SU-DHL-6 (cell line): ENCODE data around the gene CACNB2.

Experiments
- H2AFZ ChIP-seq: fragments of 200-600 bp; sonication (generic); 2 replicates; pipeline ENCODE4 v1.6.1; 2014; ENCODE audit warnings: low read depth, mild to moderate bottlenecking, moderate library complexity, mixed read lengths, antibody characterized with exemption, low read length; ENCODE audit not compliant: severe bottlenecking
- H3F3A ChIP-seq: fragments of 200-600 bp; shearing (Covaris generic); 2 replicates; pipeline ENCODE4 v1.6.0; 2016; ENCODE audit warnings: antibody characterized with exemption, mild to moderate bottlenecking; ENCODE audit not compliant: insufficient read depth
- H3K27ac ChIP-seq: fragments of 200-600 bp; sonication (generic); 2 replicates; pipeline ENCODE4 v1.5.1; 2016; ENCODE audit warnings: low read depth, mild to moderate bottlenecking, low read length, moderate library complexity, mixed read lengths
- H3K27me3 ChIP-seq: fragments of 200-600 bp; sonication (generic), shearing (Covaris generic); 2 replicates; pipeline ENCODE4 v1.6.0; 2014; ENCODE audit warnings: mild to moderate bottlenecking, low read length
- H3K36me3 ChIP-seq: fragments of 200-600 bp; sonication (generic); 2 replicates; pipeline ENCODE4 v1.6.1; 2014; ENCODE audit warnings: mild to moderate bottlenecking, low read length, mixed read lengths
- H3K4me2 ChIP-seq: fragments of 300-600, 200-600 bp; shearing (Covaris generic), sonication (generic); 2 replicates; pipeline ENCODE4 v1.6.0; 2014; ENCODE audit warnings: low read length, low read depth, mild to moderate bottlenecking; ENCODE audit not compliant: poor library complexity, severe bottlenecking
- H3K4me3 ChIP-seq: fragments of 200-600 bp; sonication (generic); 2 replicates; pipeline ENCODE4 v1.5.1; 2014; ENCODE audit warnings: antibody characterized with exemption, low read length, mild to moderate bottlenecking, mixed read lengths; ENCODE audit not compliant: insufficient read depth, poor library complexity, severe bottlenecking
- H3K79me2 ChIP-seq: fragments of 200-600 bp; sonication (generic); 2 replicates; pipeline ENCODE4 v1.6.1; 2014; ENCODE audit warnings: mild to moderate bottlenecking, low read length, moderate library complexity; ENCODE audit not compliant: insufficient read depth
- H3K9ac ChIP-seq: fragments of 200-600 bp; sonication (generic); 2 replicates; pipeline ENCODE4 v1.7.0; 2014; ENCODE audit warnings: mild to moderate bottlenecking, low read length
- H3K9me2 ChIP-seq: fragments of 200-600 bp; sonication (generic); replicated peaks from 2 replicates; pipeline ENCODE4 v1.6.1; 2014; ENCODE audit warnings: low read length; ENCODE audit not compliant: insufficient read depth
- H3K9me3 ChIP-seq: fragments of 200-600 bp; sonication (generic); 2 replicates; pipeline ENCODE4 v1.6.1; 2014; ENCODE audit warnings: low read length, mixed read lengths; ENCODE audit not compliant: insufficient read depth
- H4K20me1 ChIP-seq: fragments of 200-600 bp; sonication (generic); 2 replicates; pipeline ENCODE4 v1.6.1; 2014; ENCODE audit warnings: low read depth, mild to moderate bottlenecking, antibody characterized with exemption, low read length, moderate library complexity, mixed read lengths
- EZH2phosphoT487 ChIP-seq: fragments of 200-600 bp; sonication (generic), shearing (Covaris generic); conservative IDR thresholded peaks from 2 replicates; pipeline ENCODE4 v1.6.1; 2018; ENCODE audit warnings: mild to moderate bottlenecking, antibody characterized with exemption, low read length, moderate library complexity, mixed read lengths
- TF ChIP-seq, protein P1 (sequence below): fragments of 200-600 bp; sonication (generic); IDR thresholded peaks from one replicate; pipeline ENCODE4 v1.5.1; 2017; ENCODE audit warnings: antibody characterized with exemption, mild to moderate bottlenecking, low read length, moderate library complexity; ENCODE audit not compliant: insufficient read depth, poor library complexity, severe bottlenecking

Gene CACNB2

DNA sequence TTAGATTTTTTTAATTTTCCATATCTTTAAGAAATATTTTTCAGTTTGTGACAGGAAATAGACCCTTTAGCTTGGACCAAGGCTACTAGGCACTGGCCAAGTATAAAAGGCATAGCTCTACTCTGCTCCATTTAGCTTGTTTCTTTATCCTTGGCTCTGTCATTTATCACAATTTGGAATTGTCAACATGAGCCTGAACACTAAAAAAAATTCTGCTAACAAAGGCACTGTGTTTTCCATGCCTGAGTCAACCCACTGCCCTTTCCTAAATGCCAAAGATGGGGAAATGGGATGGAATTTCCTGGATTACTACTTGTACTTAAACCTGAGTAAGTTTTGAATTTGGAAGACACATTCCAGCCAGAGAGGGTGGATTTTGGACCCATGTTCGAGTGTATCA lies 382.8 kb downstream of the CACNB2 start:
- no peak overlapping the region for H2AFZ ChIP-seq
- no peaks in the 10 kb centered on the region for H3F3A ChIP-seq
- H3K27ac ChIP-seq = no peak overlapping the region
- H3K27me3 ChIP-seq = no peaks in the 10 kb centered on the region
- H3K36me3 ChIP-seq = no peaks in the 10 kb centered on the region
- TF ChIP-seq EZH2phosphoT487 = no peak
- TF ChIP-seq, protein P1, sequence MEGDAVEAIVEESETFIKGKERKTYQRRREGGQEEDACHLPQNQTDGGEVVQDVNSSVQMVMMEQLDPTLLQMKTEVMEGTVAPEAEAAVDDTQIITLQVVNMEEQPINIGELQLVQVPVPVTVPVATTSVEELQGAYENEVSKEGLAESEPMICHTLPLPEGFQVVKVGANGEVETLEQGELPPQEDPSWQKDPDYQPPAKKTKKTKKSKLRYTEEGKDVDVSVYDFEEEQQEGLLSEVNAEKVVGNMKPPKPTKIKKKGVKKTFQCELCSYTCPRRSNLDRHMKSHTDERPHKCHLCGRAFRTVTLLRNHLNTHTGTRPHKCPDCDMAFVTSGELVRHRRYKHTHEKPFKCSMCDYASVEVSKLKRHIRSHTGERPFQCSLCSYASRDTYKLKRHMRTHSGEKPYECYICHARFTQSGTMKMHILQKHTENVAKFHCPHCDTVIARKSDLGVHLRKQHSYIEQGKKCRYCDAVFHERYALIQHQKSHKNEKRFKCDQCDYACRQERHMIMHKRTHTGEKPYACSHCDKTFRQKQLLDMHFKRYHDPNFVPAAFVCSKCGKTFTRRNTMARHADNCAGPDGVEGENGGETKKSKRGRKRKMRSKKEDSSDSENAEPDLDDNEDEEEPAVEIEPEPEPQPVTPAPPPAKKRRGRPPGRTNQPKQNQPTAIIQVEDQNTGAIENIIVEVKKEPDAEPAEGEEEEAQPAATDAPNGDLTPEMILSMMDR = no peak
- no peaks in the 10 kb centered on the region for H3K9me2 ChIP-seq
- H3K4me2 ChIP-seq = no peak overlapping the region
- H3K79me2 ChIP-seq = no peaks in the 10 kb centered on the region
- H3K9me3 ChIP-seq = no peaks in the 10 kb centered on the region
- H3K4me3 ChIP-seq = no peak overlapping the region
- no peaks in the 10 kb centered on the region for H4K20me1 ChIP-seq
- H3K9ac ChIP-seq = no peak overlapping the region

DNA sequence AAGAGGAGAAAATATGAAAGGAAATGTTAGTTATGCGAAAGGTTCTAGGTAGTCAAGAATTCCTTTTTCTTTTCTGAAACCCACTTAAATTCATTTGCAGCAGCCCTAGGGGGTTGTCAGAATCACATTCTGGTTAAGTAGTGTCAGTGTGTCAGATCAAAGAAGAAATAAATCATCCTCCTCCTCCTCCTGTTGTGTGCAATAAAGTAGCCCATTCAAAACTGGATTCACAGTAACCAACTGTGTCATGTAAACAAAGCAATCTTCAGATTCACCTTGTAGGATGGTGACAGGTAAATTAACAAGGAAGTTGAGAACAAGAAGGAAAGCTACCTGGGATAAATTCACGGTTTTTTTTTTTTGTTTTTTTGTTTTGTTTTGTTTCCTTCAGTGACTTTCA lies 383.6 kb downstream of the CACNB2 start:
- H4K20me1 ChIP-seq = no peaks in the 10 kb centered on the region
- TF ChIP-seq, protein P1 = no peak
- TF ChIP-seq EZH2phosphoT487 = no peak
- no peak overlapping the region for H2AFZ ChIP-seq
- H3K4me2 ChIP-seq = no peak overlapping the region
- H3K9ac ChIP-seq = no peak overlapping the region
- H3K27me3 ChIP-seq = no peaks in the 10 kb centered on the region
- H3K27ac ChIP-seq = no peak overlapping the region
- H3F3A ChIP-seq = no peaks in the 10 kb centered on the region
- no peaks in the 10 kb centered on the region for H3K79me2 ChIP-seq
- H3K9me2 ChIP-seq = no peaks in the 10 kb centered on the region
- no peaks in the 10 kb centered on the region for H3K9me3 ChIP-seq
- H3K36me3 ChIP-seq = no peaks in the 10 kb centered on the region
- no peak overlapping the region for H3K4me3 ChIP-seq

DNA sequence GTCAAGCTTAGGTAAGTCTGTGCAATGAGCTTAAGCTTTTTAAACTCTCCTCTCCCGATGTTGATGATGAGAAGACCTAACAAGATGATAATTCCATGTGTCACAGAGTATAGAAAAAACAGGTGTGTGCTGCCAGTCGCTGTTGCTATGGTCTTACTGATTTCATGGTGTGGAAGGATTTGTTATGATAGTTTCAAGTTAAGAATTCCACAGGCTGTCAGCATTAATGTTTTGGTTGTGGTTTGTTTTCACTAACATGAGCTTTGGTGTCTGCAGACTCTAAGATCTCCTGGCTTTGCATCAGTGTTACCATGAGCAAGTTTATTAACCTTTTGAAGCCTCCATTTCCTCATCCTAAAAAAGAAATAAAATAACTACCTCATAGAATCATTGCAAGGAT lies 387.5 kb downstream of the CACNB2 start:
- H3F3A ChIP-seq = no peaks in the 10 kb centered on the region
- no peak overlapping the region for H3K4me2 ChIP-seq
- no peaks in the 10 kb centered on the region for H3K9me2 ChIP-seq
- H3K79me2 ChIP-seq = no peaks in the 10 kb centered on the region
- no peak overlapping the region for H3K27ac ChIP-seq
- H3K4me3 ChIP-seq = no peak overlapping the region
- no peaks in the 10 kb centered on the region for H4K20me1 ChIP-seq
- no peaks in the 10 kb centered on the region for H3K9me3 ChIP-seq
- no peak overlapping the region for H3K9ac ChIP-seq
- H3K36me3 ChIP-seq = 0 out of 2 replicates have a peak, but pooled peaks cover 3% of the 10 kb centered on the region
- H3K27me3 ChIP-seq = no peaks in the 10 kb centered on the region
- no peak for TF ChIP-seq EZH2phosphoT487
- TF ChIP-seq, protein P1 = no peak
- no peak overlapping the region for H2AFZ ChIP-seq
